PFSK-1 (cell line): ENCODE measurements around the gene OR8J3.

Source experiments
- FOXP2 ChIP-seq: optimal IDR thresholded peaks from 2 replicates; pipeline ENCODE3; 2011; ENCODE audit warnings: borderline replicate concordance, control low read depth, inconsistent platforms; ENCODE audit not compliant: insufficient read depth; ENCODE audit errors: extremely low read length, extremely low read depth
- POLR2AphosphoS5 ChIP-seq: IDR thresholded peaks from 2 replicates; pipeline ENCODE4 v1.6.1; 2012; ENCODE audit warnings: low read depth, mild to moderate bottlenecking, control low read depth, low read length, moderate library complexity
- REST ChIP-seq, 2 experiments: IDR thresholded peaks; 2 replicates each; pipeline versions ENCODE4 v1.6.1 to v1.8.0; 2011 to 2012; ENCODE audit warnings: low read depth in 2 of 2, low read length in 2 of 2, control low read depth in 1 of 2, inconsistent platforms in 1 of 2, mild to moderate bottlenecking in 1 of 2, moderate library complexity in 1 of 2; ENCODE audit not compliant: insufficient read depth in 1 of 2
- SIN3A ChIP-seq: IDR thresholded peaks from 2 replicates; pipeline ENCODE4 v1.6.1; 2012; ENCODE audit warnings: mild to moderate bottlenecking, low read length, moderate library complexity, borderline replicate concordance; ENCODE audit not compliant: insufficient read depth
- TAF1 ChIP-seq: IDR thresholded peaks from 2 replicates; pipeline ENCODE4 v1.6.1; 2012; ENCODE audit warnings: low read length, control low read depth, borderline replicate concordance; ENCODE audit not compliant: insufficient read depth

The OR8J3 gene

GRCh38 chr11:56163804-56164203, 23.8 kb upstream of the OR8J3 start:
- no peak for TF ChIP-seq POLR2AphosphoS5
- no peak for TF ChIP-seq FOXP2
- no peak for TF ChIP-seq SIN3A
- TF ChIP-seq TAF1, result no peak
- no peak for TF ChIP-seq REST (IDR thresholded peaks at IDR 0.05; ENCODE audit: insufficient read depth in 1 of 2, low read depth in 2 of 2, low read length in 2 of 2)

GRCh38 chr11:56160217-56160616, 20.2 kb upstream of the OR8J3 start, which contains the start of gene OR8K5:
TSS of gene OR8K5 (minus strand) at chr11:56160317. CDS start at chr11:56160317, 0 bp downstream.
- no peak for TF ChIP-seq FOXP2
- TF ChIP-seq TAF1, result no peak
- no peak for TF ChIP-seq POLR2AphosphoS5
- TF ChIP-seq REST (IDR thresholded peaks at IDR 0.05; ENCODE audit: insufficient read depth in 1 of 2, low read depth in 2 of 2, low read length in 2 of 2), result no peak
- no peak for TF ChIP-seq SIN3A

- TF ChIP-seq POLR2AphosphoS5 (no peak), TAF1 (no peak), SIN3A (no peak), FOXP2 (no peak), REST (IDR thresholded peaks at IDR 0.05; ENCODE audit: insufficient read depth in 1 of 2, low read depth in 2 of 2, low read length in 2 of 2) (no peak)
Observed at GRCh38 chr11:56152333-56152732, 12.3 kb upstream of the OR8J3 start.

- TF ChIP-seq POLR2AphosphoS5 (no peak), REST (IDR thresholded peaks at IDR 0.05; ENCODE audit: insufficient read depth in 1 of 2, low read depth in 2 of 2, low read length in 2 of 2) (no peak)
Observed at GRCh38 chr11:56151376-56151775, 11.4 kb upstream of the OR8J3 start.

GRCh38 chr11:56122073-56122472, 17.9 kb downstream of the OR8J3 start, which contains the start of gene OR8H3:
TSS of gene OR8H3 (plus strand) at chr11:56122373. CDS start at chr11:56122373, 0 bp downstream.
- TF ChIP-seq TAF1 (no peak), FOXP2 (no peak), SIN3A (no peak), POLR2AphosphoS5 (no peak), REST (IDR thresholded peaks at IDR 0.05; ENCODE audit: insufficient read depth in 1 of 2, low read depth in 2 of 2, low read length in 2 of 2) (no peak)
